GM19023 (cell line): ENCODE results near the gene SH3GL2.

Experiments
- ATAC-seq: cut with Tn5 transposase; IDR thresholded peaks from one replicate; pipeline ENCODE4 v1.9.1; 2021; ENCODE audit warnings: mild to moderate bottlenecking, moderate library complexity; ENCODE audit not compliant: unreplicated experiment

The SH3GL2 gene

DNA sequence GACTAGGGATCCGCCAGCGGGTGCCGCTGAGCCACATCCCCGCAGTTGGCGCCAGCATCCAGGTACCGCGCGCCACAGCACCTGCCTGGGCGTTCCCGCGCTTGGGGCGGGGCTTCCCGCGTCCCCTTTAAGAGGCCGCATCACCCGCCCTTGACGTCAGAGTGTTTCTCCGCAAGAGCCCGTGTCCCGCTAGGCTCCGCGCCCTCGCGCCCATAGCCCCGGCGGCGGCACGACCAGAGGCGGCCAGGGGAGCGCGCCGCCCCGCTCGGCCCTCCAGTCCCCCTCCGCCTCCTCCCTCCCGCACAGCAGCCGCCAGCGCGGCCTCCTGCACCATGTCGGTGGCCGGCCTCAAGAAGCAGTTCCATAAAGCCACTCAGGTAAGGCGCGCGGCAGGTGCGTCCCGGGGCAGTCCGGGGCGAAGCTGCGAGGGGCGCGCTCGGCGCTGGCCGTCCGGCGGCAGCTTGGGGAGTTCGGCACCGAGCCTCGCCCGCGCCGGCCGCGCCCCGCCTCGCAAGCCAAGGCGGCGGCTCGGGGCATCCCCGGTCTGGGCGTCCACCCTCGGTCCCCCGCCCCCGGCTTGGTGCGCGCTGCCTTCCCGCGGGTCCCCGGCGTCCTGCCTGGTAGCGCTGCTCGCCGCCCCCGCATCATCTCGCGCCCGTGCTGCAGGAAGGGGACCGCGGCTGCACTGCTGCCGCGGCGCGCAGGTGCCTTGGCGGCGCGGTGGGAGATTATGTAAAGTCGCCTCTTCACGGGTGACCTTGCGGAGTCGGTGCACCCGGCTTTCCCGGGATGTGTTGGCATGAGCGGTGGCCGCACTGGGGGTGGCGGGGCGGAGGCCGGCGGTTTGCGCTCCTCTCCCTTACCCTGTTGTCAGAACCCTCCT is at the start of gene SH3GL2:
TSS of gene SH3GL2 (plus strand) at position 156 of the 883 bp plus-strand sequence.
- ATAC-seq = no peak

DNA sequence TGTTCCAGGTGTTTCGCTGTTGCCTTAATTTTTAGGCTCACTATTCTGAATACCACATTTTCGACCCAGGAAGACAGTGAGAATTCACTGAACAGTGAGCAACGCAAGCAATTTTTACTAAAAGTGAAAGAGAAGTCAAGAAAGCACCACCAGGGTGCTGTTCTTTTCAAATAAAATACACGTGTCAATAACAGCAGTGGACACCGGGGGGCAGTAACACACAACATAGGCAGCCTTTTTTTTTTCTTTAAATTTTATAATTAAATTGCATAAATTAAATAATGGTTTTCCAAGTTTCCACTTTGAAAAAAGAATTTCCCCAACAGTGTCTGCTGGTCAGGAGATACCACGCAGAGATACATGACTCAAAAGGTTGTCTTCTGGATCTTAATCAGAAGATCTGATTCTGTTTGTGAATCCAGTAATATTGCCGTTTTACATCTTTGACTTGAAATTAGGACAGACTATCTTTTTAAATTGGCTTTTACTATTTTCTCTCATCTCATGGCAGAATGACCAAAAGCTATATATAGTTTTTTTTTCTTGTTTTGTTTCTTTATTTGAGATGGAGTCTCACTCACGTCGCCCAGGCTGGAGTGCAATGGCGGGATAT is 47.1 kb upstream of the SH3GL2 start:
- ATAC-seq = no peak

DNA sequence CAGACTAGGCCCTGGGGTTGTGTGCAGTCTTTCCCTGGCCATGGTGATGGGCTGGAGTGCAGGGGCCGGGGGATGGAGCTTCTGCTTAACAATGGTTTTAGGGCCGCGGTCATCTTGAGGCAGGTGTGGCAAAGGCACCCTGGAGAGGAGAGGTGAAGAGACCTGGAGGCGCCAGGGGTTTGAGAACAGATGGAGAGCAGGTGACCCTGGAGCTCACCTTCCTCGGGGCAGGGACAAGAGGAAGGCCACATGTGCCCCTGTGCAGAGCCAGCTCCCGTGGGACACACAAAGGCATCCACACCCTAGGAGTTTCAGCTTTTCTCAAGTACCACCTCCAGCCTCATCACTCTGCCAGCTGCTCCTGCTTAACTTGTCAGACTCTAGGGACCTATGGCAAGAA is 46.4 kb upstream of the SH3GL2 start:
- no peak for ATAC-seq

DNA sequence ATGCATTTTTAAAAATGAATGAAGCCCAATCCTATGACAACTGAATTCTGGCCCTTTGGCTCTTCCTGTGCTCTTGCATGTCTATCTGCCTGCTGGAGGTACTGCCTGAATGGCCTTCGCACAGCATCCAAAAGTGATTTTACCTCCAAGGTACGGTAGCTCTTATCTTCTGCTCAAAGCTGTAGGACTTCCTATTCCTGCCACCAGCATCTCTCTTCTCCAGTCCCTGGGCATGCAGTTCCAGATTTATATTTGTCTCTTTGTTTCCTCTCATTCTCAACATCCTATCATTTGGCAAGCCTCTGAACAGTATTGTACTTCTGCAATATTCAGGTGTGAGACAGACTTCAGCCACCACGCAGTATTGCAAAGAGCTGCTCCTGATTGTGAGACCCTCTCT is 43.7 kb upstream of the SH3GL2 start:
- ATAC-seq = no peak

DNA sequence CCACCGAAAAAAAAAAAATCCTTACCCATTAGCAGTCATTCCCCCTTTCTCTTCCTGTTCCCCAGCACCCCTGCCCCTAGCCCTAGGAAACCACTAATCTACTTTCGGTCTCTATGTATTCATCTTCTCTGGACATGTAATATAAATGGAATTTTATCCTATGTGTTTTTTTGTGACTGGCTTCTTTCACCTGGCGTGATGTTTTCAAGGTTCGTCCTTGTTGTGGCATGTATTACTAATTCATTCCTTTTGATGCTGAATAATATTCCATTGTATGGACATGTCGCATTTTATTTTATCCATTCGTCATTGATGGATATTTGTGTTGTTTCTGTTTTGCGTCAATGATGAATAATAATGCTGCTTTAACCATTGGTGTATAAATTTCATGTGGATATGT is 42.8 kb upstream of the SH3GL2 start:
- ATAC-seq = no peak

DNA sequence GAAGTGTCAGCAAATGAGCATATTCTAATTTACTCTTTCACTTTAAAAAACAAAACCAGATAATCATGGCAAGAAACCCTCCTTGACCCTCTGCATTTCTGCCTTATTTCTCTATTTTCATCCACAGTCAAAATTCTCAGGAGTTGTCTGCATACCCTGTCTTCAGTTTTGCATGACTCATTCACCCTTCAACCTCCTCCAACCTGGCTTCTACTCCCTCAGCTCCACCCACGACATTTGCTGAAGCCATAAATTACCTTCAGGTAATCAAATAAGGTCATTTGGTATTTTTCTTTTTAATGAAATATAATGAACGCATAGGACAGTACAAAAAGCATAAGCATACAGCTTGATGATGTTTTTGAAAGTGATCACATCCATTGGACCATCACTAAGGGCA is 27.8 kb upstream of the SH3GL2 start:
- no peak for ATAC-seq

DNA sequence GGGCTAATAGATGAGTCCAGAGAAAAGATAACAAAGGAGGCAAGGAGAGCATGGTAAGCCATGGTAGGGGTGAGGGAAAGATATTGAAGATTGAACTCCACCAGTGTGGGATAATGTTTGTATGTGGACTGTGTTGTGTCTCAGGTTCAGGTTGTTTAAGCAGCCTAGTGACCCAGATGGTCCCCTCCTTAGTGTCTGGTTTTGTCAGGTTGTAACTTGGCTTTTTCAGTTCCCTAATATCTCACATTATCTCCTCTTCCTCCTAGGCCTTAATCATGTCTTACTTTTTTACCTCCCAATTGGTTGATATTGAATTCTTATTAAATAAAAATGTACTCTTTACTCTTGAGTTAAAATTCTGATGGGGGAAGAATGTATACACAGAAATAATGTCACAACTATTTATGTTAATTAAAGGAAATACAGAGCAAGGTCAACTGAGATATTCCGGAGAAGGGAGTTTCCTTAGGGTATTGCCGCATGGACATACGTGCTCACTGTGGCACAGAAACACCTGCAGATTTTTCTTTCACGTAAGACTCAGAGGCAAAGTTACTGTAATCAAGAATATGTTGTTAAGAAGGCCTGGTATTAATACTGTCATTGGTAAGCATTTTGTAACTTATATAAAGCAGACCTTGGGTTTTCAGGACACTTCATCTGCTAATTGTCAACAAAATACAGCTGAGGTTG is 23.4 kb upstream of the SH3GL2 start:
- no peak for ATAC-seq

DNA sequence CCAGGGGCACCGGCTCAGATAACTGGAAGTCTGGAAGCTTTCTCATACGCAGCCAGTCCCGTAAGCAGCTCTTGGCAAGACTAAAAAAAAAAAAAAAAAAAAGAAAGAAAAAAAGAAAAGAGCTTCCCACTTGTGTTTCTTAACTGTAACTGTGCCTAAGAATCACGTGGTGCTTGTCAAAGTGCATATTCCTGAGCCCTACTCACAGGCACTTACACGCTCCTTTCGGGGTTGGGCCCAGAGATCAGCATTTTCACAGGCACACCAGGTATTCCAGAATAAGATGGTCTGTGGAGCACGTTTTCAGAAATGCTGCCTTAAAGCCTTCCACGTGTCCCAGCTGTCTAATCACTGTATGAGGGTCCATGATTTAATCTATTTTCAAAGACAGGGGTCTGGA is 22.6 kb upstream of the SH3GL2 start:
- no peak for ATAC-seq

DNA sequence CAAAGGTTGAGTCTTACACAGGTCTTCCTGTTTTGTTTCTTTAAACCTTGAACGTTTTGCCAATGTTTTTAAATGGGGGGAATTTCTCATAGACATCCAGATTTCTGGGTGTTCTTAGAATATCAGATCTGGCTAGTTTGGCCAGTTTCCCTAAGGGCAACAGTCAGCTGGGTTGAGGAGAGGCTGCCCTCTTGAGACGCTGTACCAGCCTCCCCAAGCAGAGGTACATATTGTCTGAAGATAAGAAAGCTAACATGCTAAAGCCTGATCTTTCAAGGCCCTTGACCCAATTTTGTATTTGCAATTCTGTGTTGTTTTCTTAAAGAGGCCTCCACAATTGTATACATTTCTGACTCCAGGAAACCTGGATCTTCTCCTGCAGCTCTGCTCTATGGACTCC is 21.9 kb upstream of the SH3GL2 start:
- ATAC-seq = no peak

DNA sequence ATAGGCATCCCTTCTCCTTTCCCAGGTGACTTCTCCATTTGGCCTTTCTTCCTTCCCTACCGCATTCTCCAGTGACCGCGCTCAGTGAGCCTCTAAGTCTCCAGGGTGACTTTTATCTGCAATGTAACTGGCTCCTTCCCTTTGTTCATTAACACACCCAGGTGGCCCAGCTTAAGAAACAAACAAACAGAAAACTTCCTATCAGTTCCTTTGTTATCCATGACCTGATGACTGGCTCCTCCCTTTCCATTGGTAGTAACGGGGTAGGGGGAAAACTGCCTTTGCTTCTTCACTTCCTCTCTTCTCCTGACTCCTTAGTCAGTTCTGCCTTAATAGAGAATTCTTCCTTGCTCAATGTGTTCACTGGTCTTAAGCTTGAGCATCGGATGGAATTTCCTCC is 7.0 kb upstream of the SH3GL2 start:
- ATAC-seq = no peak

DNA sequence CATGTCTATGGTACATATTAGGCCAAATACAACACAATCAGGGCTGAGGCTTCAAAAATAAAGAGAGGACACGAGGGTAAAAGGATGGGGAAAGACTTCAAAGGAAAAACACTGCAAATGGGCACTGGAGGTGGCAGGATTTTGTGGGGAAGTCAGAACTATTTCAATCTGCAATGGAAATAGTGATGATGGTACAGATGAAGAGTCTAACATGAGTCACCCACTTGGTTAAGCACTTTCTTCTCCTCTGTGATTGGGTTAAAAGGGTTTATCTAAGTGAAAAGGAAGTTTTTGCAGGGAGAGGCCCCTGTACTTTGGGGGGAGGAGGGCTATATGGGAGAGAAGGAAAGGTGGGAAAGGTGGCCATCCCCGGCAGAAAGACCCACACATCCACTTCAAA is 4.5 kb upstream of the SH3GL2 start:
- no peak for ATAC-seq

DNA sequence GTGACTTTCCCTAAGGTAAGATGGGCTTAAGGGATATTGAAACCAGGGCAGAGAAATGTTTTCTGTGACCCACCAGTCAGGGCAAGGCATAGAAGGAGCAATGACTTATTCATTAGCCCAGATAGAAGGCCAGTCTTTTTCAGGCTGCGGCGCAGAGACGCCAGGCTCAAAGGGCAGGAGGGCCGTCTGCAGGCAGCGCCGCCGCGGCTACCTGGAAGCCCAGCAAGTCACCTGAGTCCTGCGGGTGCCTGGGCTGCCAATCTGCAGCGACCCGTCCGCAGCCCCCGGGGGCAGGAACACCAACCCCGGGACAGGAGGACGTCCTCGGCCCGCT is 322 bp upstream of the SH3GL2 start:
- ATAC-seq = no peak

DNA sequence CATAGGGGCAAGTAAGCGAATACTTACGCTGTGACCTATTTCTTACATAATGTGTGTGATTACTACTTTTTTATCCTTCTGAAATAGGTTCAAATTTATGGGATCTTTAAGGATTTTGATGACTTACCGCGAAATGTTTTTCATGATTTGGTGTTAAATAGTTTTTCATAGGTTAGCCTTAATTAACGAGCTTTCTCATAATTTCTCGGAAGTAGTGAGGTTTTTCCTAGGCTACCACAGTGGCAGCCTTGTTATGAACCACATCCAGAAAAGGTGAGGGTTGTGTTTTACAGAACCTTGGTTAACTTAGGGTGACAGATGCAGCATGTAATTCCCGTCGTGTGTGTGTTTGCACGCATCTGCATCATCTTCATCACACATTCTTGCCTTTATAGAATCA is 1.3 kb downstream of the SH3GL2 start:
- ATAC-seq = no peak

DNA sequence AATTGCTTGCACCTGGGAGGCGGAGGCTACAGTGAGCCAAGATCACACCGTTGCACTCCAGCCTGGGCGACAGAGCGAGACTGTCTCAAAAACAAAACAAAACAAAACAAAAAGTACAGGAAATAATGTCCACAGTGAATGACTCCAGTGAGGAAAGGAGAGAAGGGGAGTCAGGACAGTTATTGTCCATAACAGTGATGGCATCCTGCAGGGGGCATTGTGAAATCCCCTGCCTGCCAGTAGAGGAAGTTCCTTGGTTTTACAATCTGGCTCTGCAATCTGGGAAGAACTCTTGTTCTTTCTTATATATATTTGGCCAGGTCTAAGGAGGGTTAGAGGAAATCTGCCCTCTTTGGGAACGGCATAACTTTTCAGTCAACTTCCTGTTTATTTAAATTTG is 8.2 kb downstream of the SH3GL2 start:
- no peak for ATAC-seq

DNA sequence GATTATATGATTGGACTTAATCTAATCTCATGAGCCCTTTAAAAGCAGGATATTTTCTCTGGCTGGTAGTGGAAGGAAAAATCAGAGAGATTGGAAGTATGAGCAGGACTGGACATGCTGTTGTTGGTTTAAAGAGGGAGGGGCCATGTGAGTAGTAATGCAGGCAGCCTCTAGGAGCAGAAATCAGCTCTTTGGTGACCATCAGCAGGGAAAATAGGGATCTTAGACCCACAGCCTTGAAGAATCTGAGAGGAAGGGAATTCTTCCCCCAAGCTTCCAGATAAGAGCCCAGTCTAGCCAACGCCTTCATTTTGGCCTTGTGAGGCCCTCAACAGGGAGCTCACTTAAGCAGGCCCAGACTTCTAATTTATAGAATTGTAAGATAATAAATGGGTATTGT is 9.5 kb downstream of the SH3GL2 start:
- ATAC-seq = no peak

DNA sequence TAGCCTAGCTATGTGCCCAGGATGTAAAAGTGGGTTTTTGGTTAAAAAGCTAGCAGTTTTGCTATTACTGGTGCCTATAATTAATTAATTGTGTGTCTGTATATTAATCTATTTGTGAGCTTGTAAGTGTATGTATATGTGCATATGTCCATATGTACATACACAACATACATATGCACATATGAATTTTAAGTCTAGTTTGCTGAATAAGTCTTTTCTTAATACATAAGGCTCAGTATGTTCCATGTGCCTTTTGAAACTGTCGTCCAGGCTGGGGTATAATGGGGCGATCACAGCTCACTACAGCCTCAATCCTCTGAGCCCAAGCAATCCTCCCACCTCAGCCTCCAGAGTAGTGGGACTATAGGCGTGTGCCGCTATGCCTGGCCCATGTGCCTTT is 10.1 kb downstream of the SH3GL2 start:
- ATAC-seq = no peak

DNA sequence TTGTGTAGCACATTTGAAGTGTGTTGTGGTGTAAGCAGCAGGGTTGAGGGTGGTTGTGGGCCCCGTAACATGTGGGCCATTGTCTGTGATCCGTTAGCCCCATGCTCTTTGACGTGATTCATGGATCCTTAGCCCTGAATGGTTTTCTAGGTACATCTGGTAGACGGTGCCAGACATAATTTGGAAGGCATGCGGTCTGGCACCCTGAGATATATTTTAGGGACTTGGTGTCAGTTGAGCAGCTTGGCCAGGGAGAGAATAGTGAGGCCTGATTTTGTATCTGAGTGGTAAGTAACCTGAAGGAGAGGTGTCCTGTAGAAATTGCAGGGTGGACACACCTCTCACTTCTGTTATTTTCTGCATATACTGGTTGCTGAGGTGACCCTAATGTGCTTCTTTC is 10.9 kb downstream of the SH3GL2 start:
- no peak for ATAC-seq

DNA sequence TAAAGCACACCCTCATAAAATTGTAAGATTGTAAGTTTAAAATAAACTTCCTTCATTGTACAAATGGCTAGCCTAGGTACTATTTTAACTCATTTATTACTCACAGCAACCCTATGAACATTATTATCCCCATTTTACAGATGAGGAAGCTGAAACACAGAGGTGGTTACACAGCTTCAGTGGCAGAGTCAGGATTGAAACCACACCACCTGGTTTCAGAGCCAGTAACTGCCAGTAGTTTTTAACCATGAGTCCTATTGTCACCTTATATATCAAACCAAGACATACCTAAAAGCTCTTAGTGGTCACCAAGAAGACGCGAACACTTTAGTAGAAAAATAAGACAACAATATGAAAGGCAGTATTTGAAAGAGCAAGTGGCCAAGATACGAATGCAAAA is 16.1 kb downstream of the SH3GL2 start:
- ATAC-seq = no peak

DNA sequence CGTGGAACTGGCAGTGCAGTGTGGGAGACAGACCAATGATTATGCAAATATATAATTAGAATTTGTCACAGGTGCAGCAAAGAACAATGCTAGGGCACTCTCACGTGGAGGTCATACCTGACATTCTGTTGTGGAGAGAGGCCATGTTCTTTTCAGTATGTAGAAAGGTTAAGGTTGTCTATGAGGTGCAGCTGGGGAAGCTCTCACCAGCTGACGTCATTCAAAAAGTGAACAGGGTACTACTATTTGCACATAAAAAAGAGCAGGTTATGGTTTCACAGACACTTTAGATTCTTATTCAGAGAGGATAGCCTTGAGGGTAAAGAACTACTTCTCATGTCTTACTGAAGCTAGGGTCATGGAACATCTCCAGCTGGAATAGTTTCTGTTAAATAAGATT is 19.1 kb downstream of the SH3GL2 start:
- no peak for ATAC-seq

DNA sequence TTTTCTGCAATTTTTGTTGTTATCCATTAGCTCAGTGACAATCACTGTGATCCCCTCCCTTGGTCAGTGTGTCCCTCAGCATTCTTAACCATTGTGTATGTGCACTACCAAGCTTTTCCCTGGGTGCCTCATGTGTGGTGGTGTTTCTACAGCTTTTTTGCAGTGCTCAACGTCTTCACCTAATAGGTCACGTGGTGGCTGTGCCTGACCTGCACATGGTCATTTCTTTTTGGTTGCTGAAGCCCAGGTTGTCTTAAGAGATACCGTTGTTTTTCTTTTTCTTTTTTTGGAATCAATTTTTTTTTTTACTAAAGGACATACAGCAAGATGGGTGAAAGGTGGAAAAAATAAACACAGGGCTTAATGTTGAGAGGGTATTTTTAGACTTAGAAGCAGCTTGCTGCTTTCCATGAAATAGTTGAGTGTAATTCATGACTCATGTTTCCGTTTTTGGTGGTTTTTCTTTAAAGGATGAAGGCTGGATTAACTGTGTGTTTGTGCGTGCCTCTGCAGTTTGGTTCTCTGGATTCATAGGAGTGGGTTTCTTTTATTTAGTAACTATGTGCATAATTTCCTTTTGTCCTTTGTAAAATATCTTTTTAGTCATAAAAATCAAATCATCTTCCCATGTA is 22.2 kb downstream of the SH3GL2 start:
- ATAC-seq = no peak

DNA sequence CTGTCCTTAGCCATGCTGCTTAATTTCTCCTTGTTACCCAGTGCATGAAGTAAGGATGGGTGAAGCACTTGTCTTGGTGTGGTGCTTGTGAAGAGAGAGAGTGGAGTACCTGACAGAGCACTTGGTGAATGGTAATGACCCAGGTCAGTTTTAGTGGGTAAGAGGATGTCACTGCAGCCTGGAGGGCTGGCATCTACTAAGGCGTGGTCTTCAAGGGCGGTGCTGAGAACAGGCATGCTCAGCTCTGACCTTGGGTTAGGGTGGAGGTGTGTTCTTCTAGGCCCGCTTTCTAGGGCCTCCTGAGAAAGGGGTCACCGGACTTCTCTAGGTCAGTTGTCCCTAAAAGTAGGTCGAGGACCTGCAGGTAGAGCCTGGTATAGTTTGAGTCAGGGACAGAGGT is 25.7 kb downstream of the SH3GL2 start:
- ATAC-seq = no peak
